ENCODE data around the gene USP19.

- TF ChIP-seq, protein P1, sequence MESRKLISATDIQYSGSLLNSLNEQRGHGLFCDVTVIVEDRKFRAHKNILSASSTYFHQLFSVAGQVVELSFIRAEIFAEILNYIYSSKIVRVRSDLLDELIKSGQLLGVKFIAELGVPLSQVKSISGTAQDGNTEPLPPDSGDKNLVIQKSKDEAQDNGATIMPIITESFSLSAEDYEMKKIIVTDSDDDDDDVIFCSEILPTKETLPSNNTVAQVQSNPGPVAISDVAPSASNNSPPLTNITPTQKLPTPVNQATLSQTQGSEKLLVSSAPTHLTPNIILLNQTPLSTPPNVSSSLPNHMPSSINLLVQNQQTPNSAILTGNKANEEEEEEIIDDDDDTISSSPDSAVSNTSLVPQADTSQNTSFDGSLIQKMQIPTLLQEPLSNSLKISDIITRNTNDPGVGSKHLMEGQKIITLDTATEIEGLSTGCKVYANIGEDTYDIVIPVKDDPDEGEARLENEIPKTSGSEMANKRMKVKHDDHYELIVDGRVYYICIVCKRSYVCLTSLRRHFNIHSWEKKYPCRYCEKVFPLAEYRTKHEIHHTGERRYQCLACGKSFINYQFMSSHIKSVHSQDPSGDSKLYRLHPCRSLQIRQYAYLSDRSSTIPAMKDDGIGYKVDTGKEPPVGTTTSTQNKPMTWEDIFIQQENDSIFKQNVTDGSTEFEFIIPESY (IDR thresholded peaks at IDR 0.05; ENCODE audit: extremely low read depth, insufficient replicate concordance, low read length) = no peak
- TF ChIP-seq EGR1 (IDR thresholded peaks at IDR 0.05; ENCODE audit: low read depth) (no peak), POLR2AphosphoS5 (IDR thresholded peaks at IDR 0.05; ENCODE audit: low read depth, low read length) (no peak), ZNF274 (IDR thresholded peaks at IDR 0.05; ENCODE audit: low read depth, low read length) (no peak), ELF1 (IDR thresholded peaks at IDR 0.05; ENCODE audit: borderline replicate concordance, low read depth) (no peak), REST (IDR thresholded peaks at IDR 0.05; ENCODE audit: low read depth) (no peak), SRF (IDR thresholded peaks at IDR 0.05; ENCODE audit: low read depth) (no peak), TCF7L2 (IDR thresholded peaks at IDR 0.05; ENCODE audit: borderline replicate concordance, extremely low read depth, insufficient read depth, insufficient read length) (no peak), YY1 (IDR thresholded peaks at IDR 0.05; ENCODE audit: extremely low read depth, insufficient replicate concordance, low read depth, low read length) (no peak), POLR2A (IDR thresholded peaks at IDR 0.05; ENCODE audit: borderline replicate concordance, extremely low read depth, insufficient read depth, insufficient read length) (no peak), RAD21 (IDR thresholded peaks at IDR 0.05; ENCODE audit: low read depth) (no peak)
- TF ChIP-seq, protein P2, sequence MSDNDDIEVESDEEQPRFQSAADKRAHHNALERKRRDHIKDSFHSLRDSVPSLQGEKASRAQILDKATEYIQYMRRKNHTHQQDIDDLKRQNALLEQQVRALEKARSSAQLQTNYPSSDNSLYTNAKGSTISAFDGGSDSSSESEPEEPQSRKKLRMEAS (IDR thresholded peaks at IDR 0.05) = no peak
- TF ChIP-seq, protein P3, sequence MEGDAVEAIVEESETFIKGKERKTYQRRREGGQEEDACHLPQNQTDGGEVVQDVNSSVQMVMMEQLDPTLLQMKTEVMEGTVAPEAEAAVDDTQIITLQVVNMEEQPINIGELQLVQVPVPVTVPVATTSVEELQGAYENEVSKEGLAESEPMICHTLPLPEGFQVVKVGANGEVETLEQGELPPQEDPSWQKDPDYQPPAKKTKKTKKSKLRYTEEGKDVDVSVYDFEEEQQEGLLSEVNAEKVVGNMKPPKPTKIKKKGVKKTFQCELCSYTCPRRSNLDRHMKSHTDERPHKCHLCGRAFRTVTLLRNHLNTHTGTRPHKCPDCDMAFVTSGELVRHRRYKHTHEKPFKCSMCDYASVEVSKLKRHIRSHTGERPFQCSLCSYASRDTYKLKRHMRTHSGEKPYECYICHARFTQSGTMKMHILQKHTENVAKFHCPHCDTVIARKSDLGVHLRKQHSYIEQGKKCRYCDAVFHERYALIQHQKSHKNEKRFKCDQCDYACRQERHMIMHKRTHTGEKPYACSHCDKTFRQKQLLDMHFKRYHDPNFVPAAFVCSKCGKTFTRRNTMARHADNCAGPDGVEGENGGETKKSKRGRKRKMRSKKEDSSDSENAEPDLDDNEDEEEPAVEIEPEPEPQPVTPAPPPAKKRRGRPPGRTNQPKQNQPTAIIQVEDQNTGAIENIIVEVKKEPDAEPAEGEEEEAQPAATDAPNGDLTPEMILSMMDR (IDR thresholded peaks at IDR 0.05 in 2 of 3, conservative IDR thresholded peaks at IDR 0.05 in 1 of 3; ENCODE audit: borderline replicate concordance in 1 of 3, insufficient read depth in 1 of 3, low read depth in 2 of 3, low read length in 2 of 3) = no peak
Measured at GRCh38 chr3:49079270-49079669, 41.4 kb downstream of the USP19 start.
